Body of pancreas (tissue), 4 donors: ENCODE results near the gene ILF2. TPM values are rescaled to one million over a fixed set of nuclear protein-coding genes. Genes with fewer than 3 reads are reported as not detected.

ENCODE experiments used
- ATAC-seq: fragments of 150-250 bp; one replicate; pipeline ENCODE4 v1.9.1; 2016
- DNase-seq, 4 donors: peaks; one replicate each; pipeline ENCODE4 v3.0.0-alpha.2; 2019
- H3K27ac ChIP-seq, 4 donors: fragments of 200-600 bp; sonication (generic); 1 replicate in 3 of 4; 2 replicates in 1 of 4; pipeline versions ENCODE4 v1.5.1 to v1.6.1; 2016 to 2019; ENCODE audit warnings: mild to moderate bottlenecking in 1 of 4, mixed read lengths in 1 of 4, moderate library complexity in 1 of 4
- H3K27me3 ChIP-seq, 2 donors: fragments of 200-600 bp; sonication (generic); one replicate each; pipeline ENCODE4 v1.6.0; 2016; ENCODE audit warnings: mild to moderate bottlenecking in 1 of 2
- H3K36me3 ChIP-seq, 2 donors: fragments of 200-600 bp; sonication (generic); replicated peaks in 1 of 2; 2 replicates each; pipeline ENCODE4 v1.5.1; 2016; ENCODE audit warnings: low read depth in 2 of 2; ENCODE audit not compliant: insufficient read depth in 1 of 2
- H3K4me1 ChIP-seq: fragments of 200-600 bp; sonication (generic); one replicate; pipeline ENCODE4 v1.6.0; 2016
- H3K4me3 ChIP-seq, 2 donors: fragments of 200-600 bp; sonication (generic); 1 replicate in 1 of 2; 2 replicates in 1 of 2; pipeline ENCODE4 v1.5.1; 2016 to 2019
- H3K9me3 ChIP-seq, 3 donors: fragments of 200-600 bp; sonication (generic); 1 replicate in 2 of 3; 2 replicates in 1 of 3; pipeline ENCODE4 v1.5.1; 2016
- CTCF ChIP-seq, 7 experiments: fragments of 450-650 bp in 4 of 7; fragments of 200-600 bp in 3 of 7; sonication (generic) in 3 of 7; IDR thresholded peaks; one replicate each; pipeline ENCODE4 v1.5.1; 2016 to 2019; ENCODE audit warnings: antibody characterized with exemption in 7 of 7
- POLR2A ChIP-seq, 3 donors: fragments of 450-650 bp; IDR thresholded peaks; one replicate each; pipeline ENCODE4 v1.6.1; 2016; ENCODE audit warnings: antibody characterized with exemption in 3 of 3, mild to moderate bottlenecking in 2 of 3
- WGBS, 2 donors: methylation state at CpG; one replicate each; pipeline ENCODE4 v1.1.5; 2017; 5-methylcytosine and 5-hydroxymethylcytosine counted together
- intact Hi-C: fragments of 100-400 bp; cut with DNase I; formaldehyde crosslinking; loops from one replicate; pipeline ENCODE4 v1.15.1; 2023
- total RNA-seq, 2 donors: library from RNA; depleted of rRNA; stranded (reverse); fragments of >200 nt; gene quantifications; one replicate each; pipeline ENCODE4 v1.1.0, GENCODE V29; 2016

Gene ILF2
- total RNA-seq, 2 donors from 2014 or later, result 57.7 to 59.1 TPM

- H3K4me1 ChIP-seq, result peaks cover 39% of the 10 kb centered on the region
These were observed 37.5 kb downstream of the ILF2 start for GRCh38 chr1:153633161-153633753.

DNA sequence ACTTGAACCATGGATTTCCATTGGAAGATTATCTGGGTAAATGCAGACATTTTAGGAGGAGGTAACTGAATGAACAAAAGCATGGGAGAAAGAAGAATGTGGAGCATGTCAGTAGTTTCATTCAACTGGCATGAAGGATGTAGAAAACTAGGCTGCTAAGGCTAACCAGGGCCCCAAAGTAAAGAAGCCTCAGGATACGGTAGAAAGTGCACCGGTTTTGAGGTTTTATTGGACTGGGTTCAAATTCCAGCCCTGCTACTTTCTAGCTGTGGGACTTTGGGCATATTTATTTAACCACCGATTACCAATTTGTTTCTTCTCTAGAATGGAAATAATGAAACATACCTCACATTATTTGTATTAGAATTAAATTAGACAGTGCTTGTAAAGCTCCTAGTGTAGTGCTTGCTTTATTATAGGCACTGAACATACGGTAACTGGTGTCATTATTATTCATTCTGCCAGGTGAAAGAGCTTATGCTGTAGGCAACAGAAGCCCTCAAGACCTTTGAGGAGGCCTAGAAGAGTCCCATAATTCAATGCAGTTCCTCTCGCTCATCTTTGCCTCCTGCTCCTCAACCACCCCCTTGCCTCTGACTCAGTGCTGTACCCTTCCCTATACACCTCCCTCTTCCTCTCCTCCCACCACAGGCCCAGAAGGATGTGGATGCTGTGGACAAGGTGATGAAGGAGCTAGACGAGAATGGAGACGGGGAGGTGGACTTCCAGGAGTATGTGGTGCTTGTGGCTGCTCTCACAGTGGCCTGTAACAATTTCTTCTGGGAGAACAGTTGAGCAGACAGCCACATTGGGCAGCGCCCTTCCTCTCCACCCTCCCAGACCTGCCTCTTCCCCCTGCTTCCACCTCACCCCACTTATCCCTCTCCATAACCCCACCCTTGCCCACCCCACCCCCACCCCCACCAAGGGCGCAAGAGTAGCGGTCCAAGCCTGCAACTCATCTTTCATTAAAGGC is 39.5 kb downstream of the ILF2 start:
- Histone ChIP-seq H3K4me3 (no peak overlapping the region), H3K36me3 (no peaks in the 10 kb centered on the region), H3K9me3 (no peaks in the 10 kb centered on the region), H3K4me1 (peaks cover 39% of the 10 kb centered on the region), H3K27ac (no peak overlapping the region), H3K27me3 (no peaks in the 10 kb centered on the region)
- TF ChIP-seq POLR2A (IDR thresholded peaks at IDR 0.05), result no peak
- no peak for TF ChIP-seq CTCF (IDR thresholded peaks at IDR 0.05)
- WGBS, 2 donors, result 68 to 69% methylated on average over 10 of the region's 10 CpGs
- intact Hi-C loops, result no loop called here
- DNase-seq (no peak), ATAC-seq (no peak)

More at GRCh38 chr1:153633161-153633753, 37.5 kb downstream of the ILF2 start:
- Histone ChIP-seq H3K4me3 (no peak overlapping the region), H3K27me3 (no peaks in the 10 kb centered on the region), H3K36me3 (no peaks in the 10 kb centered on the region), H3K27ac (peak overlapping the region; percentile 99 to 100 (median 100)), H3K9me3 (no peaks in the 10 kb centered on the region)
- TF ChIP-seq POLR2A (IDR thresholded peaks at IDR 0.05), result no peak
- TF ChIP-seq CTCF (IDR thresholded peaks at IDR 0.05), result no peak
- intact Hi-C loops, result no loop called here
- ATAC-seq (peak; percentile 30), DNase-seq (no peak)
- WGBS, 2 donors, result 28 to 61% methylated on average over 18 of the region's 18 CpGs

DNA sequence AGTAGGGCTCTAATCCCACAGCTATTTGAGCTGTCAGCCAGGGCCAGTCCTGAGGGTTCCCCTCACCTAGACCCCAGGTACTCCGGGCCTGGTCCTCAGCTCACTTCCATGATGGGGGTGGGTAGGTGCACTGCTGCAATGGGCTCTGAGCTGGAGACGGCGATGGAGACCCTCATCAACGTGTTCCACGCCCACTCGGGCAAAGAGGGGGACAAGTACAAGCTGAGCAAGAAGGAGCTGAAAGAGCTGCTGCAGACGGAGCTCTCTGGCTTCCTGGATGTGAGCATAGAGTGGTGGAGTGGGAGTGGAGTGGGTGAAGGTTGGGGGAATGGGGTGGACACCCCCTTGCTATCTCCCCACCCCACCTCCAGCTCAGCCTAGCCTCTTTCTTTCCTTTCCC is 40.4 kb downstream of the ILF2 start:
- H3K4me3 ChIP-seq, result no peak overlapping the region
- DNase-seq, result no peak
- TF ChIP-seq CTCF (IDR thresholded peaks at IDR 0.05) (no peak), POLR2A (IDR thresholded peaks at IDR 0.05) (no peak)
- peaks cover 35% of the 10 kb centered on the region for H3K4me1 ChIP-seq
- intact Hi-C loops, result no loop called here
- H3K9me3 ChIP-seq, result no peaks in the 10 kb centered on the region
- ATAC-seq, result no peak
- H3K36me3 ChIP-seq, result no peaks in the 10 kb centered on the region
- peak overlapping the region in 1 of 4 donors; percentile 16 for H3K27ac ChIP-seq
- WGBS, 2 donors, result 77 to 94% methylated on average over 5 to 6 of the region's 7 CpGs
- no peaks in the 10 kb centered on the region for H3K27me3 ChIP-seq

- DNase-seq, result no peak
- intact Hi-C loops, result no loop called here
- peaks cover 33% of the 10 kb centered on the region for H3K4me1 ChIP-seq
- H3K27ac ChIP-seq, result peak overlapping the region in 1 of 4 donors; percentile 16
- H3K36me3 ChIP-seq, result no peaks in the 10 kb centered on the region
- no peaks in the 10 kb centered on the region for H3K27me3 ChIP-seq
- H3K9me3 ChIP-seq, result no peaks in the 10 kb centered on the region
- 71 to 90% methylated on average over 1 of the region's 1 CpG for WGBS, 2 donors
- TF ChIP-seq CTCF (IDR thresholded peaks at IDR 0.05), result no peak
- TF ChIP-seq POLR2A (IDR thresholded peaks at IDR 0.05), result no peak
- H3K4me3 ChIP-seq, result no peak overlapping the region
- ATAC-seq, result no peak
These were observed 40.8 kb downstream of the ILF2 start for GRCh38 chr1:153629971-153630370.
